Liver (tissue), 3 donors: ENCODE measurements around the gene MTCH2.

Experiments
- CTCF ChIP-seq: fragments of 150-350 bp; IDR thresholded peaks from 2 replicates; pipeline ENCODE4 v1.5.1; 2017; ENCODE audit warnings: improper control_type of control experiment, low read depth, low read length; ENCODE audit not compliant: missing input control
- EGR1 ChIP-seq, 2 donors: IDR thresholded peaks; 2 replicates each; pipeline ENCODE4 v1.6.1; 2016 to 2018; ENCODE audit warnings: antibody characterized with exemption in 2 of 2, low read depth in 2 of 2
- FOXA1 ChIP-seq: IDR thresholded peaks from 2 replicates; pipeline ENCODE4 v1.6.1; 2016; ENCODE audit warnings: antibody characterized with exemption
- HNF4G ChIP-seq: IDR thresholded peaks from 2 replicates; pipeline ENCODE4 v1.6.1; 2016; ENCODE audit warnings: antibody characterized with exemption
- JUND ChIP-seq, 2 donors: IDR thresholded peaks; 2 replicates each; pipeline ENCODE4 v1.6.1; 2016; ENCODE audit warnings: antibody characterized with exemption in 2 of 2
- RAD21 ChIP-seq, 2 donors: IDR thresholded peaks; 2 replicates each; pipeline ENCODE4 v1.6.1; 2016; ENCODE audit warnings: antibody characterized with exemption in 2 of 2, mild to moderate bottlenecking in 2 of 2
- SP1 ChIP-seq: IDR thresholded peaks from 2 replicates; pipeline ENCODE4 v1.6.1; 2018; ENCODE audit warnings: antibody characterized with exemption, mild to moderate bottlenecking
- TAF1 ChIP-seq: conservative IDR thresholded peaks from 2 replicates; pipeline ENCODE4 v1.6.1; 2016; ENCODE audit warnings: antibody characterized with exemption, mild to moderate bottlenecking
- ZBTB33 ChIP-seq: IDR thresholded peaks from 2 replicates; pipeline ENCODE4 v1.6.1; 2016; ENCODE audit warnings: antibody characterized with exemption
- donor health status: healthy.
- donor health status: healthy.

GRCh38 chr11:47595967-47596366 is 46.4 kb downstream of the MTCH2 start:
- TF ChIP-seq CTCF (no peak), HNF4G (no peak), RAD21 (IDR thresholded peaks at IDR 0.05) (no peak), ZBTB33 (no peak), SP1 (no peak), EGR1 (IDR thresholded peaks at IDR 0.05; ENCODE audit: low read depth in 2 of 2) (no peak), JUND (IDR thresholded peaks at IDR 0.05) (no peak), FOXA1 (no peak), TAF1 (no peak)
